ENCODE results near the gene ATF2. TPM values are rescaled to one million over a fixed set of nuclear protein-coding genes. Genes with fewer than 3 reads are reported as not detected.

Gene ATF2
- polyA plus RNA-seq, 3 donors, result 17.4 to 24.0 (median 22.1) TPM

- Histone ChIP-seq H3K27ac (ENCODE audit: low read depth in 1 of 2, low read length in 2 of 2) (no peak overlapping the region), H4K20me1 (ENCODE audit: insufficient read depth, low read length) (peaks cover 4% of the 10 kb centered on the region), H3K4me2 (replicated peaks; ENCODE audit: extremely low read depth, low read length, poor library complexity, severe bottlenecking) (no peak overlapping the region), H3K36me3 (replicated peaks in 1 of 2; ENCODE audit: control insufficient read depth in 1 of 2, insufficient read depth in 2 of 2, low read length in 2 of 2) (peaks cover 41 to 66% of the 10 kb centered on the region in 2 donors), H3K9me3 (replicated peaks in 1 of 2; ENCODE audit: control insufficient read depth in 1 of 2, insufficient read depth in 1 of 2, low read length in 2 of 2) (no peaks in the 10 kb centered on the region), H3K4me3 (replicated peaks in 1 of 3; ENCODE audit: low read depth in 2 of 3, low read length in 3 of 3) (no peak overlapping the region), H3K27me3 (ENCODE audit: control insufficient read depth in 2 of 2, insufficient read depth in 2 of 2, low read length in 2 of 2) (no peaks in the 10 kb centered on the region), H3K79me2 (ENCODE audit: insufficient read depth, low read length) (no peaks in the 10 kb centered on the region), H3K9ac (ENCODE audit: insufficient read depth, low read length, poor library complexity, severe bottlenecking) (no peak overlapping the region), H3K4me1 (ENCODE audit: control insufficient read depth in 1 of 2, insufficient read depth in 2 of 2, low read length in 2 of 2) (no peaks in the 10 kb centered on the region), H2AFZ (ENCODE audit: insufficient read depth, low read depth, low read length, poor library complexity, severe bottlenecking) (no peak overlapping the region)
- H3K27ac Mint-ChIP-seq, result no peak overlapping the region
- intact Hi-C loops (cut with micrococcal nuclease), result no loop called here
- H3K36me3 Mint-ChIP-seq, result peaks cover 46 to 51% of the 10 kb centered on the region in 2 donors
- no peaks in the 10 kb centered on the region for H3K4me1 Mint-ChIP-seq
- 100% methylated on average over 1 of the region's 1 CpG for WGBS (ENCODE audit: insufficient coverage)
- no peak for DNase-seq
- TF ChIP-seq CTCF (IDR thresholded peaks at IDR 0.05), result no peak
- no peaks in the 10 kb centered on the region for H3K27me3 Mint-ChIP-seq (ENCODE audit: low read depth in 3 of 3)
- H3K9me3 Mint-ChIP-seq, result no peaks in the 10 kb centered on the region
- no peak overlapping the region for H3K4me3 Mint-ChIP-seq
Observed at GRCh38 chr2:175126661-175127060, 41.3 kb downstream of the ATF2 start.

- Mint-ChIP-seq H3K4me3 (no peak overlapping the region), H3K36me3 (peaks cover 34 to 36% of the 10 kb centered on the region in 2 donors), H3K4me1 (no peaks in the 10 kb centered on the region), H3K27me3 (ENCODE audit: low read depth in 3 of 3) (no peaks in the 10 kb centered on the region), H3K27ac (no peak overlapping the region), H3K9me3 (no peaks in the 10 kb centered on the region)
- no peaks in the 10 kb centered on the region for H3K27me3 ChIP-seq (ENCODE audit: control insufficient read depth in 2 of 2, insufficient read depth in 2 of 2, low read length in 2 of 2)
- intact Hi-C loops (cut with micrococcal nuclease), result no loop called here
- peaks cover 4% of the 10 kb centered on the region for H4K20me1 ChIP-seq (ENCODE audit: insufficient read depth, low read length)
- no peaks in the 10 kb centered on the region for H3K79me2 ChIP-seq (ENCODE audit: insufficient read depth, low read length)
- peaks cover 27 to 58% of the 10 kb centered on the region in 2 donors for H3K36me3 ChIP-seq (replicated peaks in 1 of 2; ENCODE audit: control insufficient read depth in 1 of 2, insufficient read depth in 2 of 2, low read length in 2 of 2)
- H2AFZ ChIP-seq (ENCODE audit: insufficient read depth, low read depth, low read length, poor library complexity, severe bottlenecking), result no peak overlapping the region
- no peaks in the 10 kb centered on the region for H3K9me3 ChIP-seq (replicated peaks in 1 of 2; ENCODE audit: control insufficient read depth in 1 of 2, insufficient read depth in 1 of 2, low read length in 2 of 2)
- no peak overlapping the region for H3K4me3 ChIP-seq (replicated peaks in 1 of 3; ENCODE audit: low read depth in 2 of 3, low read length in 3 of 3)
- WGBS (ENCODE audit: insufficient coverage), result no CpG with 5 or more reads among the region's 3 CpGs
- no peak overlapping the region for H3K4me2 ChIP-seq (replicated peaks; ENCODE audit: extremely low read depth, low read length, poor library complexity, severe bottlenecking)
- H3K9ac ChIP-seq (ENCODE audit: insufficient read depth, low read length, poor library complexity, severe bottlenecking), result no peak overlapping the region
- no peak overlapping the region for H3K27ac ChIP-seq (ENCODE audit: low read depth in 1 of 2, low read length in 2 of 2)
- no peaks in the 10 kb centered on the region for H3K4me1 ChIP-seq (ENCODE audit: control insufficient read depth in 1 of 2, insufficient read depth in 2 of 2, low read length in 2 of 2)
- no peak for DNase-seq
- TF ChIP-seq CTCF (IDR thresholded peaks at IDR 0.05), result no peak
Observed at GRCh38 chr2:175123254-175123653, 44.7 kb downstream of the ATF2 start.
